ENCODE results near the gene GMDS.

GMDS gene

GRCh38 chr6:1593958-1594314, 651.5 kb downstream of the GMDS start:
- Histone ChIP-seq H3K79me2 (ENCODE audit: low read length) (no peaks in the 10 kb centered on the region), H3K4me3 (ENCODE audit: low read length) (no peak overlapping the region), H3K36me3 (replicated peaks; ENCODE audit: insufficient read depth, low read length) (no peaks in the 10 kb centered on the region), H4K20me1 (ENCODE audit: insufficient read depth, low read length) (no peaks in the 10 kb centered on the region), H3K9me3 (replicated peaks; ENCODE audit: insufficient read depth, low read length) (no peaks in the 10 kb centered on the region), H3K27ac (ENCODE audit: low read length) (no peak overlapping the region), H3K27me3 (replicated peaks; ENCODE audit: insufficient read depth, low read length) (peaks cover 16% of the 10 kb centered on the region; the same call in 1 of the 2 replicates), H3K9ac (ENCODE audit: low read length) (no peak overlapping the region), H3K9me2 (replicated peaks; ENCODE audit: insufficient read depth, low read length) (no peaks in the 10 kb centered on the region), H3K4me1 (ENCODE audit: low read length) (no peaks in the 10 kb centered on the region), H3F3A (ENCODE audit: insufficient read depth, low read length) (no peaks in the 10 kb centered on the region), H2AFZ (ENCODE audit: low read length) (no peak overlapping the region), H3K4me2 (ENCODE audit: low read depth, low read length) (no peak overlapping the region)
- TF ChIP-seq EZH2 (optimal IDR thresholded peaks at IDR 0.05; ENCODE audit: low read depth, low read length) (no peak), EZH2phosphoT487 (IDR thresholded peaks at IDR 0.05; ENCODE audit: low read length) (no peak)
- TF ChIP-seq, protein P1, sequence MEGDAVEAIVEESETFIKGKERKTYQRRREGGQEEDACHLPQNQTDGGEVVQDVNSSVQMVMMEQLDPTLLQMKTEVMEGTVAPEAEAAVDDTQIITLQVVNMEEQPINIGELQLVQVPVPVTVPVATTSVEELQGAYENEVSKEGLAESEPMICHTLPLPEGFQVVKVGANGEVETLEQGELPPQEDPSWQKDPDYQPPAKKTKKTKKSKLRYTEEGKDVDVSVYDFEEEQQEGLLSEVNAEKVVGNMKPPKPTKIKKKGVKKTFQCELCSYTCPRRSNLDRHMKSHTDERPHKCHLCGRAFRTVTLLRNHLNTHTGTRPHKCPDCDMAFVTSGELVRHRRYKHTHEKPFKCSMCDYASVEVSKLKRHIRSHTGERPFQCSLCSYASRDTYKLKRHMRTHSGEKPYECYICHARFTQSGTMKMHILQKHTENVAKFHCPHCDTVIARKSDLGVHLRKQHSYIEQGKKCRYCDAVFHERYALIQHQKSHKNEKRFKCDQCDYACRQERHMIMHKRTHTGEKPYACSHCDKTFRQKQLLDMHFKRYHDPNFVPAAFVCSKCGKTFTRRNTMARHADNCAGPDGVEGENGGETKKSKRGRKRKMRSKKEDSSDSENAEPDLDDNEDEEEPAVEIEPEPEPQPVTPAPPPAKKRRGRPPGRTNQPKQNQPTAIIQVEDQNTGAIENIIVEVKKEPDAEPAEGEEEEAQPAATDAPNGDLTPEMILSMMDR (IDR thresholded peaks at IDR 0.05; ENCODE audit: low read length) = no peak
- no peak for DNase-seq

DNA sequence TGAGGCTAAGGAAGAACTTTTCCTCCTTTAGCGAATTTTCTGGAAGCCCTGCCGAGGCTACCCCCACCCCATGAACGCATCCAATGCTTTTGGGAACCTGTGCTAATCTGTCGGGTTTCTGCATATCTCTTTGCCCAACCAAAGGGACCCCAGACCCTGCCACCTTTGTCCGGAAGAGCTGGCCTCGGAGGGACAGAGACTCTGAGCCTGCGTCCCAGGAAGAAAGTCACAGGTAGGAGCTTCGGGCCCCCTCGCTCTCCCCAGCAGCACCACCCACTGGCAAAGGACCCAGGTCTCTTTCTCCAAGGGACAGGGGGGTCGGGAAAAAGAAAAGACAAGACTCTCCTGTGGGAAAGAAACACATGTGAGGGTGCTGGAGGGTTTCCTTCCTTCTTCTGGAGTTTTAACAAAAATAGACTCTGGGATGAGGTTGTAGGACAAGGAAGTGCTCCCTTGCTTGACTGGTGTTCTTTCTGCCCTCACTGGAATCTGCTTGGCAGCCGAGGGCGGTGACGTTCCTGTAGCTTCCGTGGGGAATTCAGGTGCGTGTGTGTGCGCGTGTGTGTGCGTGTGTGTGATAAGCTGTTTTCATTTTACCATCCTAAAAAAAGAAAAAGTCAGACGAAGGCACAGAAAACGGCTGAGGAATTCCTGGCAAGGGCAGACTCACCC, 652.0 kb downstream of the GMDS start:
- Histone ChIP-seq H3K9me3 (replicated peaks; ENCODE audit: insufficient read depth, low read length) (no peaks in the 10 kb centered on the region), H3F3A (ENCODE audit: insufficient read depth, low read length) (no peaks in the 10 kb centered on the region), H3K27ac (ENCODE audit: low read length) (no peak overlapping the region), H3K4me3 (ENCODE audit: low read length) (no peak overlapping the region), H3K36me3 (replicated peaks; ENCODE audit: insufficient read depth, low read length) (no peaks in the 10 kb centered on the region), H4K20me1 (ENCODE audit: insufficient read depth, low read length) (no peaks in the 10 kb centered on the region), H3K9ac (ENCODE audit: low read length) (no peak overlapping the region), H3K27me3 (replicated peaks; ENCODE audit: insufficient read depth, low read length) (peaks cover 16% of the 10 kb centered on the region; the same call in 1 of the 2 replicates), H3K4me1 (ENCODE audit: low read length) (no peaks in the 10 kb centered on the region), H3K9me2 (replicated peaks; ENCODE audit: insufficient read depth, low read length) (no peaks in the 10 kb centered on the region), H2AFZ (ENCODE audit: low read length) (no peak overlapping the region), H3K4me2 (ENCODE audit: low read depth, low read length) (no peak overlapping the region), H3K79me2 (ENCODE audit: low read length) (no peaks in the 10 kb centered on the region)
- TF ChIP-seq, protein P1 (IDR thresholded peaks at IDR 0.05; ENCODE audit: low read length) = no peak
- TF ChIP-seq EZH2 (optimal IDR thresholded peaks at IDR 0.05; ENCODE audit: low read depth, low read length) = no peak
- no peak for TF ChIP-seq EZH2phosphoT487 (IDR thresholded peaks at IDR 0.05; ENCODE audit: low read length)
- no peak for DNase-seq

DNA sequence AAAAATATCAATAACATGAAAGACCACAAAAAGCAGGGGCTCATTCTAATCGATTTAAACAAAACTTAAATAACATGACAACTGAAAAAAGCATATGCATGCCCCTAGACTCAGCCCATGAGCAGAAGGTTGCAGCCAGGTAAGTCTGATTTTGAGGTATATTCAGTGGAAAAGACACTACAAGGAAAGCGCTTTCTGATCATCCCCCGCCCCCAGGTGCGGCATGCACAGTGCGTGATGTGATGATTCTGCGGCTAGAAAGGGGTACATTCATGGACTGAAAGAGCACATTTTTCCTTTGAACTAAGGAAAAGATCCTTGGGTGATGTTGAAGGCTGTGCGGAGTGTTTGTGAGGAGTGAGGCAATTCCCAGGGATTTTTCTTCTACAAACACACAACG, 652.6 kb downstream of the GMDS start:
- Histone ChIP-seq H3K9me3 (replicated peaks; ENCODE audit: insufficient read depth, low read length) (no peaks in the 10 kb centered on the region), H3K4me1 (ENCODE audit: low read length) (no peaks in the 10 kb centered on the region), H2AFZ (ENCODE audit: low read length) (no peak overlapping the region), H3K9me2 (replicated peaks; ENCODE audit: insufficient read depth, low read length) (no peaks in the 10 kb centered on the region), H3K4me3 (ENCODE audit: low read length) (no peak overlapping the region), H3F3A (ENCODE audit: insufficient read depth, low read length) (no peaks in the 10 kb centered on the region), H3K36me3 (replicated peaks; ENCODE audit: insufficient read depth, low read length) (no peaks in the 10 kb centered on the region), H3K27ac (ENCODE audit: low read length) (no peak overlapping the region), H3K79me2 (ENCODE audit: low read length) (no peaks in the 10 kb centered on the region), H4K20me1 (ENCODE audit: insufficient read depth, low read length) (no peaks in the 10 kb centered on the region), H3K4me2 (ENCODE audit: low read depth, low read length) (no peak overlapping the region), H3K9ac (ENCODE audit: low read length) (no peak overlapping the region), H3K27me3 (replicated peaks; ENCODE audit: insufficient read depth, low read length) (peaks cover 16% of the 10 kb centered on the region; the same call in 1 of the 2 replicates)
- no peak for DNase-seq
- no peak for TF ChIP-seq EZH2 (optimal IDR thresholded peaks at IDR 0.05; ENCODE audit: low read depth, low read length)
- TF ChIP-seq, protein P1 (IDR thresholded peaks at IDR 0.05; ENCODE audit: low read length) = no peak
- TF ChIP-seq EZH2phosphoT487 (IDR thresholded peaks at IDR 0.05; ENCODE audit: low read length) = no peak
